ENCODE data around the gene CLDN15. TPM values are rescaled to one million over a fixed set of nuclear protein-coding genes. Genes with fewer than 3 reads are reported as not detected.

Gene CLDN15
- total RNA-seq, 1 donor from 2014 or later: 6.6 TPM

GRCh38 chr7:101198476-101198875 lies 39.1 kb downstream of the CLDN15 start:
- TF ChIP-seq, protein P1, sequence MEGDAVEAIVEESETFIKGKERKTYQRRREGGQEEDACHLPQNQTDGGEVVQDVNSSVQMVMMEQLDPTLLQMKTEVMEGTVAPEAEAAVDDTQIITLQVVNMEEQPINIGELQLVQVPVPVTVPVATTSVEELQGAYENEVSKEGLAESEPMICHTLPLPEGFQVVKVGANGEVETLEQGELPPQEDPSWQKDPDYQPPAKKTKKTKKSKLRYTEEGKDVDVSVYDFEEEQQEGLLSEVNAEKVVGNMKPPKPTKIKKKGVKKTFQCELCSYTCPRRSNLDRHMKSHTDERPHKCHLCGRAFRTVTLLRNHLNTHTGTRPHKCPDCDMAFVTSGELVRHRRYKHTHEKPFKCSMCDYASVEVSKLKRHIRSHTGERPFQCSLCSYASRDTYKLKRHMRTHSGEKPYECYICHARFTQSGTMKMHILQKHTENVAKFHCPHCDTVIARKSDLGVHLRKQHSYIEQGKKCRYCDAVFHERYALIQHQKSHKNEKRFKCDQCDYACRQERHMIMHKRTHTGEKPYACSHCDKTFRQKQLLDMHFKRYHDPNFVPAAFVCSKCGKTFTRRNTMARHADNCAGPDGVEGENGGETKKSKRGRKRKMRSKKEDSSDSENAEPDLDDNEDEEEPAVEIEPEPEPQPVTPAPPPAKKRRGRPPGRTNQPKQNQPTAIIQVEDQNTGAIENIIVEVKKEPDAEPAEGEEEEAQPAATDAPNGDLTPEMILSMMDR (IDR thresholded peaks at IDR 0.05): no peak

GRCh38 chr7:101197991-101198390 lies 39.6 kb downstream of the CLDN15 start:
- no peak overlapping the region for H3K4me3 Mint-ChIP-seq (ENCODE audit: unreplicated experiment)
- TF ChIP-seq, protein P1 (IDR thresholded peaks at IDR 0.05): no peak
- peaks cover 3% of the 10 kb centered on the region for H3K4me1 Mint-ChIP-seq (ENCODE audit: low read depth)
- no peaks in the 10 kb centered on the region for H3K36me3 Mint-ChIP-seq (ENCODE audit: low read depth)
- H3K27me3 Mint-ChIP-seq (ENCODE audit: low read depth): peaks cover 15% of the 10 kb centered on the region
- DNase-seq (ENCODE audit: low spot score): no peak
- H3K27ac Mint-ChIP-seq (ENCODE audit: unreplicated experiment): no peak overlapping the region
- H3K9me3 Mint-ChIP-seq (ENCODE audit: low read depth): no peaks in the 10 kb centered on the region

More at GRCh38 chr7:101198476-101198875, 39.1 kb downstream of the CLDN15 start:
- H3K4me1 Mint-ChIP-seq (ENCODE audit: low read depth): peaks cover 3% of the 10 kb centered on the region
- no peak overlapping the region for H3K27ac Mint-ChIP-seq (ENCODE audit: unreplicated experiment)
- H3K27me3 Mint-ChIP-seq (ENCODE audit: low read depth): peaks cover 15% of the 10 kb centered on the region
- H3K4me3 Mint-ChIP-seq (ENCODE audit: unreplicated experiment): no peak overlapping the region
- no peaks in the 10 kb centered on the region for H3K36me3 Mint-ChIP-seq (ENCODE audit: low read depth)
- H3K9me3 Mint-ChIP-seq (ENCODE audit: low read depth): no peaks in the 10 kb centered on the region
- DNase-seq (ENCODE audit: low spot score): no peak

DNA sequence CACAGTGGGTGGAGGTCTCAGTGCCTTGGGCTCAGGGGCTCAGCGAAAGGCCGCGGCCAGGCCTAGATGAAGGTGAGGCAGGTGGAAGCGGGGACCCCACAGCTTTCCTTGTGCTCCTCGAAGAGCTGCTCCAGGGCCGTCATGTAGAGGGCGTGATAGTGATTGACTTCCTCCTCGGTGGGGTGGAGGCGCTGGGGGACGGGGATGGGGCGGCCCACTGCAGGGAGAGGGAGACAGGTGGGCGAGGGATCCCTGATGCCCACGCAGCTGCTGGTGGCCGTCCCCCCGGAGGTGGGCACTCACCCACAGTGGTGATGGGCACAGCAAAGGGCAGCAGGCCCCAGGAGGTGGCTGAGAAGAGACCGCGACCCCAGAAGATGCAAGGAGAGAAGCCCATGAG lies 41.7 kb downstream of the CLDN15 start:
- TF ChIP-seq, protein P1 (IDR thresholded peaks at IDR 0.05): no peak

GRCh38 chr7:101189109-101189508 lies 48.5 kb downstream of the CLDN15 start:
- H3K36me3 Mint-ChIP-seq (ENCODE audit: low read depth): no peaks in the 10 kb centered on the region
- H3K27ac Mint-ChIP-seq (ENCODE audit: unreplicated experiment): no peak overlapping the region
- DNase-seq (ENCODE audit: low spot score): no peak
- no peak overlapping the region for H3K4me3 Mint-ChIP-seq (ENCODE audit: unreplicated experiment)
- peaks cover 8% of the 10 kb centered on the region for H3K4me1 Mint-ChIP-seq (ENCODE audit: low read depth)
- no peaks in the 10 kb centered on the region for H3K9me3 Mint-ChIP-seq (ENCODE audit: low read depth)
- TF ChIP-seq, protein P1 (IDR thresholded peaks at IDR 0.05): no peak
- no peaks in the 10 kb centered on the region for H3K27me3 Mint-ChIP-seq (ENCODE audit: low read depth)

More for the DNA sequence above, 41.7 kb downstream of the CLDN15 start:
- peaks cover 3% of the 10 kb centered on the region for H3K4me1 Mint-ChIP-seq (ENCODE audit: low read depth)
- H3K27ac Mint-ChIP-seq (ENCODE audit: unreplicated experiment): no peak overlapping the region
- H3K27me3 Mint-ChIP-seq (ENCODE audit: low read depth): peaks cover 7% of the 10 kb centered on the region
- H3K36me3 Mint-ChIP-seq (ENCODE audit: low read depth): no peaks in the 10 kb centered on the region
- no peak for DNase-seq (ENCODE audit: low spot score)
- no peak overlapping the region for H3K4me3 Mint-ChIP-seq (ENCODE audit: unreplicated experiment)
- H3K9me3 Mint-ChIP-seq (ENCODE audit: low read depth): no peaks in the 10 kb centered on the region

- Mint-ChIP-seq H3K36me3 (ENCODE audit: low read depth) (no peaks in the 10 kb centered on the region), H3K4me3 (ENCODE audit: unreplicated experiment) (no peak overlapping the region)
- DNase-seq (ENCODE audit: low spot score): no peak
These were observed 50.7 kb downstream of the CLDN15 start for GRCh38 chr7:101186844-101187428.

More at GRCh38 chr7:101186844-101187428, 50.7 kb downstream of the CLDN15 start:
- TF ChIP-seq, protein P1 (IDR thresholded peaks at IDR 0.05): no peak
- no peaks in the 10 kb centered on the region for H3K27me3 Mint-ChIP-seq (ENCODE audit: low read depth)
- H3K4me1 Mint-ChIP-seq (ENCODE audit: low read depth): peaks cover 6% of the 10 kb centered on the region
- no peak overlapping the region for H3K27ac Mint-ChIP-seq (ENCODE audit: unreplicated experiment)
- no peaks in the 10 kb centered on the region for H3K9me3 Mint-ChIP-seq (ENCODE audit: low read depth)
